Adipocyte (in vitro differentiated cells): ENCODE results near the gene TINAGL1.
A peak's percentile ranks its signal among the peaks of the same experiment; 100 is the strongest.

ENCODE experiments used
- DNase-seq: peaks from one replicate; pipeline ENCODE4 v3.0.0-alpha.2; 2015; ENCODE audit warnings: low read depth
- H3K27me3 ChIP-seq: replicated peaks from 2 replicates; pipeline ENCODE4 v1.7.0; 2013; ENCODE audit warnings: mild to moderate bottlenecking, low read length, moderate library complexity; ENCODE audit not compliant: control insufficient read depth, insufficient read depth
- H3K36me3 ChIP-seq: 2 replicates; pipeline ENCODE4 v1.7.0; 2013; ENCODE audit warnings: low read length, mild to moderate bottlenecking, moderate library complexity; ENCODE audit not compliant: control insufficient read depth, insufficient read depth, severe bottlenecking
- H3K4me1 ChIP-seq: 2 replicates; pipeline ENCODE4 v1.7.0; 2013; ENCODE audit warnings: mild to moderate bottlenecking, low read length, moderate library complexity; ENCODE audit not compliant: control insufficient read depth, insufficient read depth
- H3K4me3 ChIP-seq: 2 replicates; pipeline ENCODE4 v1.7.0; 2013; ENCODE audit warnings: mild to moderate bottlenecking, low read length, moderate library complexity
- H3K9ac ChIP-seq: 2 replicates; pipeline ENCODE4 v1.7.0; 2013; ENCODE audit warnings: mild to moderate bottlenecking, low read length, moderate library complexity
- H3K9me3 ChIP-seq: 2 replicates; pipeline ENCODE4 v1.7.0; 2013; ENCODE audit warnings: mild to moderate bottlenecking, low read length, moderate library complexity; ENCODE audit not compliant: control insufficient read depth

The TINAGL1 gene

DNA sequence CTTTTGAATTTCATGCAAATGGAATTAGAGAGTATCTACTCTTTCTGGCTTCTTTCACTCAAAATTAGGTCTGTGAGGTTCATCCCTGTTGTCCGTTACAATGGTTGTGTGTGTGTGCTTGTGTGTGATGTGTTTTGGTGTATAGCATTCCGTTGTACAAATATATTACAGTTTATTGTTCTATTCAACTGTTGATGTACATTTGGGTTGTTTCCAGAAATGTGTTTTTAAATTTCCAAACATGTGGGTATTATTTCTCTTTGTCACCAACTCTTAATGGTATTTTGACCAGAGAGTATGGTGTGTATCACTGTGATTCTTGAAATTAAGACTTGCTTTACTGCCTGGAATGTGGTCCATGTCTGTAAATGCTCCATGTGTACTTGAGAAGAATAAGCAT lies 24.3 kb downstream of the TINAGL1 start:
- no peaks in the 10 kb centered on the region for H3K4me1 ChIP-seq
- no peaks in the 10 kb centered on the region for H3K27me3 ChIP-seq
- H3K36me3 ChIP-seq, result no peaks in the 10 kb centered on the region
- no peak overlapping the region for H3K9ac ChIP-seq
- no peak overlapping the region for H3K4me3 ChIP-seq
- no peak for DNase-seq
- no peaks in the 10 kb centered on the region for H3K9me3 ChIP-seq

DNA sequence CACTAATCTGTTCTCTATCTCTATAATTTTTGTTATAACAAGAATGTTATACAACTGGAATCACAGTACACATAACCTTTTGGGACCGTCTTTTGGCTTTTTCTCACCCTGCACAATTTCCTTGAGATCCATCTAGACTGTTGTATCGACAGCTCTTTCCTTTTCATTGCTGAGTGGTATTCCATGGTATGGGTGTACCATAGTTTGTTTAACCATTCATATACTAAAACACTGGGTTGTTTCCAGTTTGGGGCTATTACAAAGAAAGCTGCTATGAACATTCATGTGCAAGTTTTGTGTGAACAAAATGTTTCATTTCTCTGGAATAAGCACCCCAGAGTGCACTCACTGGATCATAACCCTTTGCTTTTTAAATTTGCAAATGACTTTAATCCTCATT lies 25.8 kb downstream of the TINAGL1 start:
- Histone ChIP-seq H3K36me3 (no peaks in the 10 kb centered on the region), H3K9ac (no peak overlapping the region), H3K4me3 (no peak overlapping the region), H3K9me3 (no peaks in the 10 kb centered on the region), H3K27me3 (no peaks in the 10 kb centered on the region), H3K4me1 (no peaks in the 10 kb centered on the region)
- no peak for DNase-seq

DNA sequence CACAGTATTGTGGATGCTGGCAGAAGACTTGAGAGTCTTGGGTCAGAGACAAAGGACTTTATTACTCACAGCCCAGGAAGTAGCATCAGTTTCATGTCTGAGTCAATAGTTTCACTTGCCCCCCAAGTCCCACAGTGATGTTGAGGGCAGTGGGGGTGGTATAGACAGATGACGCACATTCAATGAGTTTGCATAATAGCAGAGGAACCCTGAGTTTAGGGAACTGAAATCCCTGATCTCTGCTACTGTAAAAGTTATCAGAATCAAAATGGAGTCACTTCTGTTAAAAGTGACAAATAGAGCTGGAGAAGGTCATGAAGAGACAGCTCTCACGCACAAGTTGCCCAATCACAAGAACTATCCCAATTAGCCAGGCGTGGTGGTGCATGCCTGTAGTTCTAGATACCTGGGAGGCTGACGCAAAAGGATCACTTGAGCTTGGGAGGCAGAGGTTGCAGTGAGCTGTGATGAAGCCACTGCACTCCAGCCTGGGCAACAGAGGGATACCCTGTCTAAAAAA lies 29.7 kb downstream of the TINAGL1 start:
- DNase-seq, result no peak
- H3K9ac ChIP-seq, result no peak overlapping the region
- no peaks in the 10 kb centered on the region for H3K27me3 ChIP-seq
- no peak overlapping the region for H3K4me3 ChIP-seq
- H3K36me3 ChIP-seq, result no peaks in the 10 kb centered on the region
- H3K9me3 ChIP-seq, result no peaks in the 10 kb centered on the region
- no peaks in the 10 kb centered on the region for H3K4me1 ChIP-seq

DNA sequence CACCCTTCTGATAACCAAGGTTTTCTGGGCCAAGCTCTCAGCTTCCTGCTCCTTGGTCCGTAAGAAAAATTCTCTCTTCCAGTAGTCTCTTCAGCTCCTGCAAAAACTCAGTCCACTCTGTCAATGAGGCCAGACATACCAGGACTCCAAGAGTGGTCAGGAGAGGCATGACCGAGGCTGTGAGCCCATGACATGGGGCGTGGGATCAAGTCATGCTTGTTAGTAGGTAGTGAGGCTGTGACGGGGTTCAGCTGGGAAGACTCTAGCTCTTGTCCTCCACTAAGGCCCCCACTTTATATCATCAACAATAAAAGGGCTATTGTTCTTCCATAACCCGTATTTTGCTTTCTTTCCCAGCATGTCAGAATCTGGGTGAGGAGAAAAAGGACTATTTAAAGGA lies 31.0 kb downstream of the TINAGL1 start:
- no peaks in the 10 kb centered on the region for H3K4me1 ChIP-seq
- DNase-seq, result no peak
- no peaks in the 10 kb centered on the region for H3K36me3 ChIP-seq
- H3K9me3 ChIP-seq, result no peaks in the 10 kb centered on the region
- no peaks in the 10 kb centered on the region for H3K27me3 ChIP-seq
- H3K4me3 ChIP-seq, result no peak overlapping the region
- no peak overlapping the region for H3K9ac ChIP-seq

DNA sequence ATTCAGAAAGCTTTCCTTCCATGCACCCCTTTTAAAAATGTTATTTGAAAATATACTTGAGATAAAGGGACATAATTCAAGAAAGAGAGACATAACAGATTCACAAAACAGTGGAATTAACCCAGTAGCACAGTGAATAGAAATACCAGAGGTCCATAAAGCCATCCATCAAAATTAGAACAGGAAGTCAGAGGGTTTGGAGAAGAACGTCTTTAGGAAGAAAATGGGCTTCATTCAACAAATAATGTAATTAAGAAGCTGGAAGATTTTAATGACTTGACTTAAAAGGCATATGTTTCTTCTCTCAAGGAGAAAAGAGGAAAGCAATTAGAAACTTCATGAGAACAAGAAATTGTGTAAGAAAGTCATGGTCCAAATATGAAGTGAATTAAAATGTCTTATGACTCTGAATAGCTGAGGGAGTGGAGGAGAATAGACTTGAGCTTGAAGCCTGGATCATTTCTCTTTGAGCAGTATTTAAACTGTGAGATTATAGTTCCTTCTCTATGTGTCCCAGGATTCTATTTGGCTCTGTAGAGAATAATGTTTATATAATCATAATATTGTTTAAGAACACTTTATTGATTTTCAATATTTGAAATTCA lies 33.3 kb downstream of the TINAGL1 start:
- Histone ChIP-seq H3K9me3 (no peaks in the 10 kb centered on the region), H3K27me3 (no peaks in the 10 kb centered on the region)
- DNase-seq, result peak; percentile 34

DNA sequence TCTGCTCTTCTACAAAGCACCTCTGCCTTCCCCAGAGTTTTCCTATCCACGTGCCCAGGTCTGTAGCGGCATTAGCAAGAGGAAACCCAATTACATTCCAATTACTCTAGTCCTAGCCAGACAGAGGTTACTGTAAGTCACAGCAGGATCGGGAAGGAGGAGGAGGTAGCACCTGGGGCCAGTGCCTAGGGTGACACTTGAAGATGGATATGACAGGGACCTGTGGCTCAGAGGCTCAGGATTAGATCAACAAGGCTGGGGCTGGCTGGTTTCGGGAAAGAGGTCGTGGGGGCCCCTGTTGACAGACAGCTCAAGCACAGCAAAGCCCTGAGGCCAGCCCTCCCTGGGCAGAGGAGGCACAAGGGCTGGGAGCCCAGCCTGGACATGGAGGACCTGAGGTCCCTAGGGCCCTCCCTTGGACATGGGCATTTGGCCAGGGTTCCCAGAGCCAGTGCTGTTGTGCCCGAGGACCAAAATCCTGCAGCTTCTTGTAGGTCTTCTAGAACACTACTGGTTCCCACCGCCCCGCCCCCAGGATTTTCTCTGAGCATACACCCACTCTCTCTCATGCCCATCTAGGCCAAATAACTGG lies 38.2 kb downstream of the TINAGL1 start:
- Histone ChIP-seq H3K9me3 (no peaks in the 10 kb centered on the region), H3K36me3 (no peaks in the 10 kb centered on the region), H3K4me3 (no peak overlapping the region), H3K27me3 (peaks cover 20% of the 10 kb centered on the region), H3K4me1 (no peaks in the 10 kb centered on the region), H3K9ac (no peak overlapping the region)
- no peak for DNase-seq

More for the DNA sequence above, 33.3 kb downstream of the TINAGL1 start:
- H3K9ac ChIP-seq, result no peak overlapping the region
- no peak overlapping the region for H3K4me3 ChIP-seq
- no peaks in the 10 kb centered on the region for H3K4me1 ChIP-seq
- no peaks in the 10 kb centered on the region for H3K36me3 ChIP-seq

DNA sequence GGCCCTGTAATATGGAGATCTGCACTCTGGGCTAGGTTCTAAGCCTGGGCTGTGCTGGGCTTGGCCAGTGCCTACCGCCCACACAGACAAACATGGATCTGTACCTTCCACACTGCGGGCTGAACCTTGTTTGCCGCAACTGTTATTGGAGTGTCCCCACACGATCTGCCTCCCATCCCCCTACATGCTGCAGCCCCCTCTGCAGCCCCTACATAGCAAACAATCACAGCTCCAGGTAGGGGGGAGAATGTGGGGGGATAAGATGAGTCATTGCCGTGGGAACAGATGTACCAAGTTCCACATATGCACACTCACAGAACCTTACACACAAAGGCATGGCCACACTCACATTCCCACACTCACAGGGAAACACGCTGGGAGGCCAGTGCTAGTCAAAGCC lies 39.1 kb downstream of the TINAGL1 start:
- Histone ChIP-seq H3K9me3 (no peaks in the 10 kb centered on the region), H3K27me3 (peaks cover 20% of the 10 kb centered on the region), H3K4me1 (no peaks in the 10 kb centered on the region), H3K9ac (no peak overlapping the region), H3K4me3 (no peak overlapping the region), H3K36me3 (no peaks in the 10 kb centered on the region)
- no peak for DNase-seq

DNA sequence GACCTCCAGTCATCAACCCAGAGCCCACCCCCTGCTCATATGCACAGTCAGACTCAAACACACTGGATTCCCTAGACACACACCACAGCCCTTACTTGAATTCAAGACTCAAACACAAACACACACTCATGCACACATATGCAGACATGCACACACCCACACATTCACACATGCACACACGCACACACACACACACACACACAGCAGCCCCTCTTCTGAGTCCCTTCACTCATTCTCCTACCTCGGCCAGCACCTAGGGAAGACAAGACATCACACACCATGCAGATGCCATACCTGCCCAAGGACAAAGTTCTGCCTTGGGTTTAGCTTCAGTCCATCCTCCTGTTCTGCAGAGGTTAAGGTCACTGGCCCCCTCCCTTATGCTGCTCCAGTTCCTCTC lies 39.6 kb downstream of the TINAGL1 start:
- DNase-seq, result no peak
- H3K36me3 ChIP-seq, result no peaks in the 10 kb centered on the region
- no peaks in the 10 kb centered on the region for H3K9me3 ChIP-seq
- H3K27me3 ChIP-seq, result peaks cover 20% of the 10 kb centered on the region
- no peaks in the 10 kb centered on the region for H3K4me1 ChIP-seq
- no peak overlapping the region for H3K9ac ChIP-seq
- H3K4me3 ChIP-seq, result no peak overlapping the region

DNA sequence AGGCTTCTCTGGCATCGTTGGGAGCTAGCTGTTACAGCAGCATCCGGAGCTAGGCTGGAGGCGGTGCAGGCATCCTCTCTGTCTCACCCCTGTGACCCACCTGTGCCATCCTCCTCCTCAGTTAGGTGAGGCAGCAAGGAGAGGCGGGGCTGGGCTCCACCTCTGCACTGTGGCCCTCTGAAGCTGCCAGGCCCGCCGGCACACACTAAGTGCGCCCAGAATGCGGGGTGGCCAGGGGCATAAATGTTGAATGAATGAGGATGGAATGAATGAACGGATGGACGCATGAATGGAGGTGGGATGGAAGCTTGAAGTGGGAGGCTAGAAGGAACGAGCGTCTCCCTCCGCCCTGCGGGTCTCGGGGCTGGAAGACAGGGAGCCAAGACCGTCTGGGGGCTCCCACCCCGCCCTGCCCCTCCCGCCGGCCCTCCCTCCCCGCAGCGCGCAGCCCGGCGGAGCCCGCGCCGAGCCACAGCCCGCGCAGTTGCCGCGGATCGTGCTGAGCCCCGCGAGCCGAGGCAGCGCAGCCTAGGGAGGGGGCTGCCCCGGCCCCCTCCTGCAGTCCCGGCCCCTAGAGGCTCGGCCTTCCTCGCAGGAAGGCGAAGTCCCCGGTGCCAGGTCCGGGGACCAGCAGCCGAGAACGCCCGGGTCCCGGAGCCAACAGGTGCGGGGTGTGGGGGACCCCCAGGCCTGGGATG lies 41.1 kb downstream of the TINAGL1 start, which contains the start of gene HCRTR1:
HCRTR1 (plus strand) TSS at position 472 of the 698 bp plus-strand sequence. CDS start 1,504 bp downstream, outside the sequence.
- DNase-seq, result peak; percentile 9
- peak within 1 kb of the TSS; percentile 69 for H3K4me3 ChIP-seq
- peaks cover 20% of the 10 kb centered on the region for H3K27me3 ChIP-seq
- no peaks in the 10 kb centered on the region for H3K36me3 ChIP-seq
- H3K9me3 ChIP-seq, result no peaks in the 10 kb centered on the region
- no peak within 1 kb of the TSS for H3K9ac ChIP-seq
- no peaks in the 10 kb centered on the region for H3K4me1 ChIP-seq

DNA sequence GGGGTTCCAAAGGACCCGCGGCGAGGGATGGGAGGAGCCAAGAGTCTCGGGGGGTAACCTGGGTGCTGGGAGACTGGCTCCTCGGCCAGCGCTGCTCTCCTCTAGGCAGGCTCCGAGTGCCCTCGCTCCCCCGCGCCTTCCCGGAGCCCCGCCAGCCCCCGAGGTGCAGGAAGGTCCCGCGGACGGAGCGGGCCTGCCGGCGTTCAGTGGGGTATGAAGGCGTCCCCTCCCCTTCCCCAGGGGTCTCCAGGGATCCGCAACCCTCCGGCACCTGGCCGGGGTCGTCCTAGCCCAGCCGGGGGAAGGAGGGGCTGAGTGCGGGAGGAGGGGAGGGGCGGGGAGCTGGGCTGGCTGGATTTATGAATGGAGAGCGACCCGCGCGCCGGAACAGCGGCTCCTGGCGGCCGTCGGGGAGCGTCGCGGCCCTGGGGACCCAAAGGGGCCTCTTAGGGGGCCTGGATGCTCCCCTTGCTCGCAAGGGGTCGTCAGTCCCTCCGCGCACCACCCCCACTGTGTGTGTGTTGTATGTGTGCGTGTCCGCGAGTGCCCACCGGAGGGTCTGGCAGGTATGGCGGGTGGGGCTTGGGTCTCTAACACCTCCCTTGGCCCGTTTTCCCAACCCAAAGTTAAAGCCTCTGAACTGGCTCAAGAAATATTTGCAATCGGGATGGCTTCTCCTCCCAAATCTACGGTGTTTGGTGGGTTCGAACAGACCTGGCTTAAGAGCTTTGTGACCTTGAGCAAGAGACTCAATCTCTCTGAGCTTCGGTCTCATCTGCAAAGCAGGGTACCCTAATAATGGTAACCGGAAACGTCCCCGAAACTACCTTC lies 41.8 kb downstream of the TINAGL1 start:
- Histone ChIP-seq H3K4me1 (no peaks in the 10 kb centered on the region), H3K27me3 (peaks cover 20% of the 10 kb centered on the region), H3K9me3 (no peaks in the 10 kb centered on the region), H3K4me3 (peak overlapping the region; percentile 69), H3K36me3 (no peaks in the 10 kb centered on the region), H3K9ac (no peak overlapping the region)
- peak; percentile 75 for DNase-seq
